Measurements from ENCODE around the gene USP17L25. TPM values are rescaled to one million over a fixed set of nuclear protein-coding genes. Genes with fewer than 3 reads are reported as not detected.
"Not testable (repeated sequence)": the region's sequence is repeated elsewhere in the genome, so short reads cannot be mapped to it uniquely, and the experiment has no call there.

USP17L25 gene, protein sequence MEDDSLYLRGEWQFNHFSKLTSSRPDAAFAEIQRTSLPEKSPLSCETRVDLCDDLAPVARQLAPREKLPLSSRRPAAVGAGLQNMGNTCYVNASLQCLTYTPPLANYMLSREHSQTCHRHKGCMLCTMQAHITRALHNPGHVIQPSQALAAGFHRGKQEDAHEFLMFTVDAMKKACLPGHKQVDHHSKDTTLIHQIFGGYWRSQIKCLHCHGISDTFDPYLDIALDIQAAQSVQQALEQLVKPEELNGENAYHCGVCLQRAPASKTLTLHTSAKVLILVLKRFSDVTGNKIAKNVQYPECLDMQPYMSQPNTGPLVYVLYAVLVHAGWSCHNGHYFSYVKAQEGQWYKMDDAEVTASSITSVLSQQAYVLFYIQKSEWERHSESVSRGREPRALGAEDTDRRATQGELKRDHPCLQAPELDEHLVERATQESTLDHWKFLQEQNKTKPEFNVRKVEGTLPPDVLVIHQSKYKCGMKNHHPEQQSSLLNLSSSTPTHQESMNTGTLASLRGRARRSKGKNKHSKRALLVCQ
- not detected in 2 replicates for total RNA-seq

DNA sequence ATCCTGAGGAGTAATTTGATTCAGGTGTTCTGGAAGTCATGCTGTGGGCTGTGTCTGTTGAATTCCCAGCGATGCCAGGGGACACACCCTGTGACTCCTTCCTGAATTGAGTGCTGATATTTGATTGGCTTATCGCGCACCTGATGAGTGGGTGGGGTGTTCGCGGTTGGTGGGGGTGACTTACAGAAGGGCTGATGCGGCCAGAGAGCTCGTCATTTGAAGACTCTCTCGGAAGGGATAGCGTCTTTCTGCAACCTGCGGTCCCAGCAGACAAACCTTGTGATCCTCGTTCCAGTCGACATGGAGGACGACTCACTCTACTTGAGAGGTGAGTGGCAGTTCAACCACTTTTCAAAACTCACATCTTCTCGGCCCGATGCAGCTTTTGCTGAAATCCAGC, at the start of gene USP17L25:
Gene USP17L25 (plus strand): TSS at position 301 of the 400 bp plus-strand sequence. CDS start 0 bp downstream, at position 301.
- not testable (repeated sequence) for DNase-seq (ENCODE audit: low read depth)

DNA sequence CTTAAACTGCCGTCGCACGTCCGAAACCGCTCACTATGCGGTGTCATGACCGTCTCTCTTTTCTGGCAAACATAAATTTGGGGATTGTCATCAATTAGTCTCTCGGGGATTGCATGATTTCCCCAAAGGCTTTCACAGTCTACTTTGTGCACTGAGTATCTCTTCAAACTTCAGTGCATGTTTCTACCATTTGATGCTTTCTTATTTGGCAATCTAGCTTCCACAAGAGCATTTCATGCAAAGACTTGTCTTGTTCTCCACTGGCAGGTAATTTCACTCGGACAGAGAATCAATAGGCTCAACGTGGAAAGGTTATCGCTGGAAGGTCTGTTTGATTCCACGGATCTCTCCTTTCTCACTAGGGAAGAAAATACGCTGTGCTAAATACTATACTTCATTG, 5.5 kb upstream of the USP17L25 start:
- DNase-seq (ENCODE audit: low read depth): not testable (repeated sequence)

DNA sequence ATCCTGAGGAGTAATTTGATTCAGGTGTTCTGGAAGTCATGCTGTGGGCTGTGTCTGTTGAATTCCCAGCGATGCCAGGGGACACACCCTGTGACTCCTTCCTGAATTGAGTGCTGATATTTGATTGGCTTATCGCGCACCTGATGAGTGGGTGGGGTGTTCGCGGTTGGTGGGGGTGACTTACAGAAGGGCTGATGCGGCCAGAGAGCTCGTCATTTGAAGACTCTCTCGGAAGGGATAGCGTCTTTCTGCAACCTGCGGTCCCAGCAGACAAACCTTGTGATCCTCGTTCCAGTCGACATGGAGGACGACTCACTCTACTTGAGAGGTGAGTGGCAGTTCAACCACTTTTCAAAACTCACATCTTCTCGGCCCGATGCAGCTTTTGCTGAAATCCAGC, 4.8 kb upstream of the USP17L25 start, which contains the start of gene USP17L24:
Gene USP17L24 (plus strand): TSS at position 301 of the 400 bp plus-strand sequence. CDS start 0 bp downstream, at position 301.
- not testable (repeated sequence) for DNase-seq (ENCODE audit: low read depth)

DNA sequence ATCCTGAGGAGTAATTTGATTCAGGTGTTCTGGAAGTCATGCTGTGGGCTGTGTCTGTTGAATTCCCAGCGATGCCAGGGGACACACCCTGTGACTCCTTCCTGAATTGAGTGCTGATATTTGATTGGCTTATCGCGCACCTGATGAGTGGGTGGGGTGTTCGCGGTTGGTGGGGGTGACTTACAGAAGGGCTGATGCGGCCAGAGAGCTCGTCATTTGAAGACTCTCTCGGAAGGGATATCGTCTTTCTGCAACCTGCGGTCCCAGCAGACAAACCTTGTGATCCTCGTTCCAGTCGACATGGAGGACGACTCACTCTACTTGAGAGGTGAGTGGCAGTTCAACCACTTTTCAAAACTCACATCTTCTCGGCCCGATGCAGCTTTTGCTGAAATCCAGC, 4.6 kb downstream of the USP17L25 start, which contains the start of gene USP17L26:
Gene USP17L26 (plus strand): TSS at position 301 of the 400 bp plus-strand sequence. CDS start 0 bp downstream, at position 301.
- DNase-seq (ENCODE audit: low read depth): not testable (repeated sequence)

DNA sequence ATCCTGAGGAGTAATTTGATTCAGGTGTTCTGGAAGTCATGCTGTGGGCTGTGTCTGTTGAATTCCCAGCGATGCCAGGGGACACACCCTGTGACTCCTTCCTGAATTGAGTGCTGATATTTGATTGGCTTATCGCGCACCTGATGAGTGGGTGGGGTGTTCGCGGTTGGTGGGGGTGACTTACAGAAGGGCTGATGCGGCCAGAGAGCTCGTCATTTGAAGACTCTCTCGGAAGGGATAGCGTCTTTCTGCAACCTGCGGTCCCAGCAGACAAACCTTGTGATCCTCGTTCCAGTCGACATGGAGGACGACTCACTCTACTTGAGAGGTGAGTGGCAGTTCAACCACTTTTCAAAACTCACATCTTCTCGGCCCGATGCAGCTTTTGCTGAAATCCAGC, 9.4 kb downstream of the USP17L25 start, which contains the start of gene USP17L5:
Gene USP17L5 (plus strand): TSS at position 301 of the 400 bp plus-strand sequence. CDS start 0 bp downstream, at position 301.
- not testable (repeated sequence) for DNase-seq (ENCODE audit: low read depth)

DNA sequence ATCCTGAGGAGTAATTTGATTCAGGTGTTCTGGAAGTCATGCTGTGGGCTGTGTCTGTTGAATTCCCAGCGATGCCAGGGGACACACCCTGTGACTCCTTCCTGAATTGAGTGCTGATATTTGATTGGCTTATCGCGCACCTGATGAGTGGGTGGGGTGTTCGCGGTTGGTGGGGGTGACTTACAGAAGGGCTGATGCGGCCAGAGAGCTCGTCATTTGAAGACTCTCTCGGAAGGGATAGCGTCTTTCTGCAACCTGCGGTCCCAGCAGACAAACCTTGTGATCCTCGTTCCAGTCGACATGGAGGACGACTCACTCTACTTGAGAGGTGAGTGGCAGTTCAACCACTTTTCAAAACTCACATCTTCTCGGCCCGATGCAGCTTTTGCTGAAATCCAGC, 14.1 kb downstream of the USP17L25 start, which contains the start of gene USP17L27:
Gene USP17L27 (plus strand): TSS at position 301 of the 400 bp plus-strand sequence. CDS start 0 bp downstream, at position 301.
- DNase-seq (ENCODE audit: low read depth): not testable (repeated sequence)

DNA sequence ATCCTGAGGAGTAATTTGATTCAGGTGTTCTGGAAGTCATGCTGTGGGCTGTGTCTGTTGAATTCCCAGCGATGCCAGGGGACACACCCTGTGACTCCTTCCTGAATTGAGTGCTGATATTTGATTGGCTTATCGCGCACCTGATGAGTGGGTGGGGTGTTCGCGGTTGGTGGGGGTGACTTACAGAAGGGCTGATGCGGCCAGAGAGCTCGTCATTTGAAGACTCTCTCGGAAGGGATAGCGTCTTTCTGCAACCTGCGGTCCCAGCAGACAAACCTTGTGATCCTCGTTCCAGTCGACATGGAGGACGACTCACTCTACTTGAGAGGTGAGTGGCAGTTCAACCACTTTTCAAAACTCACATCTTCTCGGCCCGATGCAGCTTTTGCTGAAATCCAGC, 18.9 kb downstream of the USP17L25 start, which contains the start of gene USP17L28:
Gene USP17L28 (plus strand): TSS at position 301 of the 400 bp plus-strand sequence. CDS start 0 bp downstream, at position 301.
- not testable (repeated sequence) for DNase-seq (ENCODE audit: low read depth)

DNA sequence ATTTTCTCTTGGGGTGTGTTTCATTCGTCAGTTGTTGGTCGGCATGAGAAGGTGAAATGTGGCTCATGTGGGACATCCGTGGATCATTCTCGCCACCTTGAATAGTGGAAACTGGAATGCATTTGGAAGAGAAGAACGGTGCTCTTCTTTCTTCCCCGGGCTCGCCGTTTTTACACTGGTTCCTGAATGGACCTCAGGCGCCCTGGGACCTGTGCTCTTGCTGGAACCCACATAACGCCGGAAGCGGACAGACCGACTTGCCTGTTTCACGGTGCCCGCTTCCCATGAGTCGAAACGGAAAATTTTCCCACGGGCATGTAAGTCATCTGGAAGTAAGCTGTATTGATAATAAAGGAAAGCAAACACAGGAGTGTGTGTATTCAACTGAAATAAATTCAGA, 21.2 kb downstream of the USP17L25 start:
- not testable (repeated sequence) for DNase-seq (ENCODE audit: low read depth)

DNA sequence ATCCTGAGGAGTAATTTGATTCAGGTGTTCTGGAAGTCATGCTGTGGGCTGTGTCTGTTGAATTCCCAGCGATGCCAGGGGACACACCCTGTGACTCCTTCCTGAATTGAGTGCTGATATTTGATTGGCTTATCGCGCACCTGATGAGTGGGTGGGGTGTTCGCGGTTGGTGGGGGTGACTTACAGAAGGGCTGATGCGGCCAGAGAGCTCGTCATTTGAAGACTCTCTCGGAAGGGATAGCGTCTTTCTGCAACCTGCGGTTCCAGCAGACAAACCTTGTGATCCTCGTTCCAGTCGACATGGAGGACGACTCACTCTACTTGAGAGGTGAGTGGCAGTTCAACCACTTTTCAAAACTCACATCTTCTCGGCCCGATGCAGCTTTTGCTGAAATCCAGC, 23.6 kb downstream of the USP17L25 start, which contains the start of gene USP17L29:
Gene USP17L29 (plus strand): TSS at position 301 of the 400 bp plus-strand sequence. CDS start 0 bp downstream, at position 301.
- not testable (repeated sequence) for DNase-seq (ENCODE audit: low read depth)

DNA sequence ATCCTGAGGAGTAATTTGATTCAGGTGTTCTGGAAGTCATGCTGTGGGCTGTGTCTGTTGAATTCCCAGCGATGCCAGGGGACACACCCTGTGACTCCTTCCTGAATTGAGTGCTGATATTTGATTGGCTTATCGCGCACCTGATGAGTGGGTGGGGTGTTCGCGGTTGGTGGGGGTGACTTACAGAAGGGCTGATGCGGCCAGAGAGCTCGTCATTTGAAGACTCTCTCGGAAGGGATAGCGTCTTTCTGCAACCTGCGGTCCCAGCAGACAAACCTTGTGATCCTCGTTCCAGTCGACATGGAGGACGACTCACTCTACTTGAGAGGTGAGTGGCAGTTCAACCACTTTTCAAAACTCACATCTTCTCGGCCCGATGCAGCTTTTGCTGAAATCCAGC, 33.1 kb downstream of the USP17L25 start, which contains the start of gene USP17L30:
Gene USP17L30 (plus strand): TSS at position 301 of the 400 bp plus-strand sequence. CDS start 0 bp downstream, at position 301.
- not testable (repeated sequence) for DNase-seq (ENCODE audit: low read depth)

DNA sequence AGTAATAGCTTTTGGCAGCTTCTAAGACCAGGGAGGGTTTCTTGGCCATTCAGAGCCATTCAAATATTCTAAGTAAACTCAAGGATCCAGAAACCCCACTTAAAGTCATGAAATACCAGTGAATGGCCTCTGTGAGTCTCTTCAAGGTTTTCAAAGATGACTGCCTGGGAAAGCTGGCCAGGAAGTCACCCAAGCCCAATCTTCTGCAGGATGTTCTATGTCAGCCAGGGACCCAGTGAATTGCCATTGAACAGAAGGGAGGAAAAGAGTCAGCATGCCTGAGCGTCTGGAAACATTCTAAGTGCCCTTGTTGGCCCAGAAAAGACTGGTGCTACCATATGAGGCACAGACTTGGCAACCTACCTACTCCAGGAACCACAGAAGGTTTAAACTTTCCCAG, 50.2 kb downstream of the USP17L25 start:
- not testable (repeated sequence) for DNase-seq (ENCODE audit: low read depth)

Other genes starting within 250 kb of the USP17L25 start
- gene FAM90A26, start 159.5 kb upstream of the USP17L25 start, total RNA-seq: not detected in 2 replicates
- gene USP17L10, start 119.3 kb upstream of the USP17L25 start, total RNA-seq: not detected in 2 replicates
- not detected in 2 replicates for gene USP17L11, start 114.5 kb upstream of the USP17L25 start, total RNA-seq
- not detected in 2 replicates for gene USP17L12, start 109.8 kb upstream of the USP17L25 start, total RNA-seq
- gene USP17L13, start 105.0 kb upstream of the USP17L25 start, total RNA-seq: not detected in 2 replicates
- not detected in 2 replicates for gene USP17L15, start 95.5 kb upstream of the USP17L25 start, total RNA-seq
- not detected in 2 replicates for gene USP17L17, start 86.0 kb upstream of the USP17L25 start, total RNA-seq
- not detected in 2 replicates for gene USP17L18, start 81.3 kb upstream of the USP17L25 start, total RNA-seq
- gene USP17L19, start 76.5 kb upstream of the USP17L25 start, total RNA-seq: not detected in 2 replicates
- not detected in 2 replicates for gene USP17L20, start 71.8 kb upstream of the USP17L25 start, total RNA-seq
- gene USP17L21, start 67.0 kb upstream of the USP17L25 start, total RNA-seq: not detected in 2 replicates
- not detected in 2 replicates for gene USP17L22, start 62.3 kb upstream of the USP17L25 start, total RNA-seq
- not detected in 2 replicates for gene USP17L24, start 4.7 kb upstream of the USP17L25 start, total RNA-seq
- not detected in 2 replicates for gene USP17L26, start 4.7 kb downstream of the USP17L25 start, total RNA-seq
- not detected in 2 replicates for gene USP17L5, start 9.5 kb downstream of the USP17L25 start, total RNA-seq
- gene USP17L27, start 14.2 kb downstream of the USP17L25 start, total RNA-seq: not detected in 2 replicates
- not detected in 2 replicates for gene USP17L28, start 19.0 kb downstream of the USP17L25 start, total RNA-seq
- not detected in 2 replicates for gene USP17L29, start 23.7 kb downstream of the USP17L25 start, total RNA-seq
- gene USP17L30, start 33.2 kb downstream of the USP17L25 start, total RNA-seq: not detected in 2 replicates
- not detected in 2 replicates for gene DEFB131A, start 114.5 kb downstream of the USP17L25 start, total RNA-seq